K562 (cell line): ENCODE data around the gene GSX2. TPM values are rescaled to one million over a fixed set of nuclear protein-coding genes. Genes with fewer than 3 reads are reported as not detected.

Source experiments
- ATAC-seq: fragments of 200-7000 bp; cut with Tn5 transposase; 3 replicates; pipeline ENCODE4 v1.9.1; 2020; ENCODE audit warnings: moderate library complexity
- BruUV-seq: library from RNA; stranded (reverse); fragments of 400-500 nt; replicated peaks from 2 replicates; lab custom pipeline; 2021; lab: Mats Ljungman, UMichigan
- CTCF ChIA-PET: fragments of 300-600 bp; formaldehyde crosslinking; extraction: SDS; loops from one replicate; lab custom pipeline; 2021; ENCODE audit warnings: low intra/inter-chr PET ratio; lab: Yijun Ruan, JAX
- POLR2A ChIA-PET: fragments of 300-600, 350-650 bp; sonication (Branson Sonifier 250); formaldehyde crosslinking; extraction: SDS; loops from one replicate; lab custom pipeline; 2021; ENCODE audit warnings: antibody characterized with exemption, inconsistent platforms; lab: Yijun Ruan, JAX
- DNase-seq, 4 experiments: peaks; one replicate each; pipeline versions ENCODE4 v3.0.0 to v3.0.0-alpha.2; 2011 to 2018; ENCODE audit warnings: low spot score in 3 of 4, mixed read lengths in 3 of 4; ENCODE audit errors: extremely low read depth in 1 of 4
- FAIRE-seq: peaks from 2 replicates; lab custom pipeline; 2011; peaks lifted over from hg19 to GRCh38; lab: Jason Lieb, UNC
- H2AFZ ChIP-seq: 2 replicates; pipeline ENCODE4 v1.6.0; 2011; ENCODE audit warnings: low read depth, low read length, control low read depth, inconsistent platforms
- H3K27ac ChIP-seq: fragments of 200-600 bp; 3 replicates; pipeline ENCODE4 v1.8.0; 2011; ENCODE audit warnings: low read depth, mild to moderate bottlenecking, control low read depth, inconsistent platforms, low read length, moderate library complexity, mixed read lengths; ENCODE audit errors: extremely low read depth
- H3K27me3 ChIP-seq, 2 experiments: fragments of 300-600 bp in 1 of 2; 2 replicates in 1 of 2; 3 replicates in 1 of 2; pipeline versions ENCODE4 v1.6.0 to v1.8.0; 2011; ENCODE audit warnings: inconsistent platforms in 2 of 2, low read length in 2 of 2, mild to moderate bottlenecking in 1 of 2, mixed read lengths in 1 of 2, moderate library complexity in 1 of 2; ENCODE audit not compliant: control insufficient read depth in 2 of 2, insufficient read depth in 2 of 2
- H3K36me3 ChIP-seq: fragments of 300-600 bp; 3 replicates; pipeline ENCODE4 v1.8.0; 2011; ENCODE audit warnings: mild to moderate bottlenecking, low read length, inconsistent platforms; ENCODE audit not compliant: control insufficient read depth, insufficient read depth
- H3K4me1 ChIP-seq, 2 experiments: fragments of 200-600 bp in 1 of 2; replicated peaks in 1 of 2; 2 replicates in 1 of 2; 3 replicates in 1 of 2; pipeline versions ENCODE4 v1.5.1 to v1.8.0; 2011; ENCODE audit warnings: inconsistent platforms in 2 of 2, low read length in 2 of 2, mild to moderate bottlenecking in 1 of 2, mixed read lengths in 1 of 2, moderate library complexity in 1 of 2; ENCODE audit not compliant: control insufficient read depth in 2 of 2, insufficient read depth in 2 of 2
- H3K4me2 ChIP-seq: 2 replicates; pipeline ENCODE4 v1.6.1; 2011; ENCODE audit warnings: low read length, control low read depth, inconsistent platforms, mixed read lengths; ENCODE audit not compliant: insufficient read depth
- H3K4me3 ChIP-seq: fragments of 200-600 bp; sonication (generic), shearing (Covaris generic); 2 replicates; pipeline ENCODE4 v1.5.1; 2016; ENCODE audit warnings: control low read depth, inconsistent platforms
- H3K79me2 ChIP-seq: fragments of 200-600 bp; 3 replicates; pipeline ENCODE4 v1.8.0; 2011; ENCODE audit warnings: low read length, inconsistent platforms; ENCODE audit not compliant: control insufficient read depth, insufficient read depth
- H3K9ac ChIP-seq, 2 experiments: 2 replicates each; pipeline versions ENCODE4 v1.6.0 to v1.6.1; 2011; ENCODE audit warnings: low read depth in 2 of 2, low read length in 2 of 2, control low read depth in 1 of 2, inconsistent platforms in 1 of 2, mild to moderate bottlenecking in 1 of 2, mixed read lengths in 1 of 2; ENCODE audit not compliant: insufficient read depth in 1 of 2
- H3K9me1 ChIP-seq: one replicate; pipeline ENCODE4 v1.6.0; 2011; ENCODE audit warnings: inconsistent platforms, mild to moderate bottlenecking, low read length, moderate library complexity; ENCODE audit not compliant: control insufficient read depth, insufficient read depth
- H3K9me3 ChIP-seq: replicated peaks from 2 replicates; pipeline ENCODE4 v1.5.1; 2011; ENCODE audit warnings: low read depth, low read length, inconsistent platforms; ENCODE audit not compliant: control insufficient read depth, insufficient read depth
- H4K20me1 ChIP-seq: replicated peaks from 2 replicates; pipeline ENCODE4 v1.6.1; 2011; ENCODE audit warnings: low read length, inconsistent platforms, mixed read lengths; ENCODE audit not compliant: control insufficient read depth, insufficient read depth
- ETV1 ChIP-seq: fragments of 450-650 bp; conservative IDR thresholded peaks from 2 replicates; pipeline ENCODE4 v1.6.1; 2016; ENCODE audit warnings: missing genetic modification characterization, control low read depth, low read depth, missing compliant biosample characterization
- SMAD1 ChIP-seq: fragments of 150-350 bp; IDR thresholded peaks from 2 replicates; pipeline ENCODE4 v1.6.1; 2014; ENCODE audit warnings: low read length, low read depth; ENCODE audit not compliant: partially characterized antibody
- ZNF639 ChIP-seq, 2 experiments: fragments of 200-800 bp in 1 of 2; sonication (Bioruptor generic) in 1 of 2; sonication (generic) in 1 of 2; formaldehyde crosslinking in 1 of 2; IDR thresholded peaks in 1 of 2; conservative IDR thresholded peaks in 1 of 2; 2 replicates each; pipeline versions ENCODE4 v1.5.0 to v1.6.1; 2016 to 2020; ENCODE audit warnings: missing compliant biosample characterization in 1 of 2, missing genetic modification characterization in 1 of 2, missing genetic modification reagents in 1 of 2
- WGBS: fragments of 100-300 bp; shearing (Covaris generic); methylation state at CpG from one replicate; pipeline ENCODE4 v1.1.6; 2016; ENCODE audit warnings: low coverage, mixed read lengths; ENCODE audit not compliant: insufficient coverage; ENCODE audit errors: missing lambda C conversion rate; 5-methylcytosine and 5-hydroxymethylcytosine counted together
- in situ Hi-C: fragments of 300-500 bp; cut with MboI; formaldehyde crosslinking; loops from 4 replicates; pipeline ENCODE4 v1.15.0; 2018; ENCODE audit warnings: inconsistent platforms, mixed read lengths
- intact Hi-C: fragments of 100-400 bp; cut with micrococcal nuclease; formaldehyde crosslinking; loops from 2 replicates; pipeline ENCODE4 v1.14.2; 2022
- polyA plus RNA-seq, 8 experiments: library from polyadenylated mRNA; depleted of rRNA in 4 of 8; stranded (reverse) in 5 of 8; unstranded in 3 of 8; fragments of >200 nt; fragmentation: Nextera tagmentation in 2 of 8; fragmentation: Illumina TruSeq in 1 of 8; extraction: Ambion mirVana in 2 of 8; extraction: Trizol in 1 of 8; gene quantifications; 2 replicates each; pipeline versions ENCODE4 v1.2.1 to v1.2.3, GENCODE V29; 2011 to 2014; ENCODE audit warnings: inconsistent platforms in 1 of 8, missing spikeins in 1 of 8
- total RNA-seq, 7 experiments: library from RNA; depleted of rRNA in 6 of 7; stranded (reverse); fragments of >200 nt in 6 of 7; fragmentation: Illumina TruSeq in 2 of 7; extraction: Trizol in 2 of 7; gene quantifications; 2 replicates each; pipeline versions ENCODE4 v1.2.1 to v1.2.3, GENCODE V29; 2011 to 2021; ENCODE audit warnings: low replicate concordance in 1 of 7

Gene GSX2
- total and polyA plus RNA-seq, 9 of the 15 experiments (the other 6 are each of a cell fraction or from before 2014, with no cell fraction given) = not detected

GRCh38 chr4:54063229-54063628, 36.7 kb upstream of the GSX2 start:
- peak overlapping the region; percentile 85 for H3K27ac ChIP-seq
- ATAC-seq (peak; percentile 9), DNase-seq (peak in 1 of 4 experiments; percentile 11), FAIRE-seq (no peak)
- peaks cover 57% of the 10 kb centered on the region for H3K79me2 ChIP-seq
- TF ChIP-seq SMAD1 = no peak
- TF ChIP-seq ZNF639 (CRISPR knock-in tag; conservative IDR thresholded peaks at IDR 0.05 in 1 of 2, IDR thresholded peaks at IDR 0.05 in 1 of 2) = no peak
- TF ChIP-seq ETV1 = 0 out of 2 replicates have a peak, but pooled peaks have one; percentile 11
- H3K9me1 ChIP-seq = no peaks in the 10 kb centered on the region
- H3K4me3 ChIP-seq = peak overlapping the region; percentile 92
- peak overlapping the region; percentile 83; the same call in 1 of the 2 replicates for H2AFZ ChIP-seq
- no peaks in the 10 kb centered on the region for H3K36me3 ChIP-seq
- peaks cover 7 to 33% of the 10 kb centered on the region in 2 experiments for H3K4me1 ChIP-seq
- CTCF ChIA-PET = no interaction called here
- H3K27me3 ChIP-seq = no peaks in the 10 kb centered on the region
- H3K4me2 ChIP-seq = peak overlapping the region; percentile 91
- no peaks in the 10 kb centered on the region for H4K20me1 ChIP-seq
- no peaks in the 10 kb centered on the region for H3K9me3 ChIP-seq
- WGBS = 0% methylated on average over 4 of the region's 4 CpGs
- H3K9ac ChIP-seq = peak overlapping the region in 1 of 2 experiments; percentile 85
- no TSS peak for BruUV-seq
- intact Hi-C loops = no loop called here
- POLR2A ChIA-PET = interaction anchor here (1.1 to 1.9 kb wide), 2 partner anchors 22 to 50 kb away, joined by 3 to 5 read pairs; no protein-coding TSS in a partner anchor
- in situ Hi-C loops = no loop called here
